Measurements from ENCODE around the gene ZNF726. TPM values are rescaled to one million over a fixed set of nuclear protein-coding genes. Genes with fewer than 3 reads are reported as not detected.
"Not testable (repeated sequence)": the region's sequence is repeated elsewhere in the genome, so short reads cannot be mapped to it uniquely, and the experiment has no call there.

ZNF726 gene
- total RNA-seq, 2 donors from 2014 or later, result 5.8 TPM; not detected in 1

DNA sequence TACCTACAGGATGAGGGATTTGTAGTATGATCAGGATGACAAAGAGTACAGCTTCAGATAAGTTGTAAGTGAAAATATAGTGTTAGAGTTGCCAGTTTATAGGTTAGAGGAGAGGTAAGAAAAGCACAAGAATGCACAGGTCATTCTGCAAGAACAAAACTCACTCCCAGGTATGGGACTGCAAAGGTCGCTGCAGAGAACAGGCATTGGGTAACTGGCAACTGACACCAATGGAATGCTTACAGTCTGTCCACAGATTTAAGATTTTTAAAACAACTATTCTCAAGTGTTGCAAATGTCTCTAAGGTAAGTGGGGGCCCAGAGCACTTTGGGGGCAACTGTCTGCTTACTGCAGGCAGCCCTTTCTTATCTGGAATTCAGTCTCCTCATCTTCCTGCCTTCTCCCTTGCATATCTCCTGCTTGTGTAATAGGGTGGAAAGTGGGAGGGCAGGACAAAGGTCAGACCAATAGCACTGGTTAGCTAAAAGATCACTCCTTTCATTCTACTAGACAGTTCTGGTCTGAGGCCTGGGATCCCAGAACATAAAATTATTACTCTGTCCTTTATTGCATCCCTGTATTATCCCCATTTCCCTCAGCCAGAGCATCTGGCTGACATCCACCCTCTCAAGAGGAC lies 42.3 kb upstream of the ZNF726 start:
- H3K36me3 ChIP-seq (ENCODE audit: control insufficient read depth, insufficient read depth, low read length), result peaks cover 9% of the 10 kb centered on the region
- TF ChIP-seq CTCF (conservative IDR thresholded peaks at IDR 0.05), result no peak
- Mint-ChIP-seq H3K27me3 (ENCODE audit: insufficient read depth) (peaks cover 4% of the 10 kb centered on the region), H3K9me3 (peaks cover 55% of the 10 kb centered on the region), H3K36me3 (ENCODE audit: low read depth) (peaks cover 39% of the 10 kb centered on the region), H3K4me1 (no peaks in the 10 kb centered on the region), H3K27ac (no peak overlapping the region), H3K4me3 (no peak overlapping the region)
- no peak overlapping the region for H3K27ac ChIP-seq (ENCODE audit: low read depth, low read length)
- no peak for DNase-seq
- peaks cover 33% of the 10 kb centered on the region for H3K9me3 ChIP-seq (ENCODE audit: control insufficient read depth, low read length)
- no peak overlapping the region for H3K4me3 ChIP-seq (ENCODE audit: low read length)
- H3K27me3 ChIP-seq (ENCODE audit: control insufficient read depth, insufficient read depth, low read length, poor library complexity, severe bottlenecking), result no peaks in the 10 kb centered on the region
- H3K9ac ChIP-seq (ENCODE audit: extremely low read depth, low read length, poor library complexity, severe bottlenecking), result no peak overlapping the region
- no peaks in the 10 kb centered on the region for H3K4me1 ChIP-seq (ENCODE audit: control insufficient read depth, insufficient read depth, low read length)
- WGBS, 2 experiments (ENCODE audit: insufficient coverage in 1 of 2, insufficient read length in 1 of 2), result 62 to 100% methylated on average over 1 of the region's 1 CpG

GRCh38 chr19:23876261-23876660 lies 38.4 kb upstream of the ZNF726 start:
- H3K27ac Mint-ChIP-seq, result no peak overlapping the region
- H3K27me3 Mint-ChIP-seq (ENCODE audit: insufficient read depth), result peaks cover 15% of the 10 kb centered on the region
- 75 to 85% methylated on average over 7 to 11 of the region's 12 CpGs for WGBS, 2 experiments (ENCODE audit: insufficient coverage in 1 of 2, insufficient read length in 1 of 2)

GRCh38 chr19:23876756-23877155 lies 37.9 kb upstream of the ZNF726 start:
- Mint-ChIP-seq H3K9me3 (peaks cover 62% of the 10 kb centered on the region), H3K27me3 (ENCODE audit: insufficient read depth) (peaks cover 15% of the 10 kb centered on the region)
- H3K27ac ChIP-seq (ENCODE audit: low read depth, low read length); H3K36me3 Mint-ChIP-seq (ENCODE audit: low read depth); H3K4me1 Mint-ChIP-seq; H3K4me3 Mint-ChIP-seq; H3K9ac ChIP-seq (ENCODE audit: extremely low read depth, low read length, poor library complexity, severe bottlenecking); H3K36me3 ChIP-seq (ENCODE audit: control insufficient read depth, insufficient read depth, low read length); H3K4me3 ChIP-seq (ENCODE audit: low read length); H3K4me1 ChIP-seq (ENCODE audit: control insufficient read depth, insufficient read depth, low read length); DNase-seq; H3K27me3 ChIP-seq (ENCODE audit: control insufficient read depth, insufficient read depth, low read length, poor library complexity, severe bottlenecking); H3K27ac Mint-ChIP-seq: not testable (repeated sequence)
- peaks cover 18% of the 10 kb centered on the region for H3K9me3 ChIP-seq (ENCODE audit: control insufficient read depth, low read length)
- 75 to 87% methylated on average over 1 to 3 of the region's 3 CpGs for WGBS, 2 experiments (ENCODE audit: insufficient coverage in 1 of 2, insufficient read length in 1 of 2)

More at GRCh38 chr19:23876261-23876660, 38.4 kb upstream of the ZNF726 start:
- no peak for DNase-seq
- TF ChIP-seq CTCF (conservative IDR thresholded peaks at IDR 0.05), result no peak
- Mint-ChIP-seq H3K4me3 (no peak overlapping the region), H3K4me1 (no peaks in the 10 kb centered on the region), H3K9me3 (peaks cover 59% of the 10 kb centered on the region), H3K36me3 (ENCODE audit: low read depth) (peaks cover 4% of the 10 kb centered on the region)
- H3K4me1 ChIP-seq (ENCODE audit: control insufficient read depth, insufficient read depth, low read length), result no peaks in the 10 kb centered on the region
- no peaks in the 10 kb centered on the region for H3K27me3 ChIP-seq (ENCODE audit: control insufficient read depth, insufficient read depth, low read length, poor library complexity, severe bottlenecking)
- H3K4me3 ChIP-seq (ENCODE audit: low read length), result no peak overlapping the region
- no peaks in the 10 kb centered on the region for H3K36me3 ChIP-seq (ENCODE audit: control insufficient read depth, insufficient read depth, low read length)
- no peak overlapping the region for H3K27ac ChIP-seq (ENCODE audit: low read depth, low read length)
- H3K9me3 ChIP-seq (ENCODE audit: control insufficient read depth, low read length), result peaks cover 18% of the 10 kb centered on the region
- no peak overlapping the region for H3K9ac ChIP-seq (ENCODE audit: extremely low read depth, low read length, poor library complexity, severe bottlenecking)

DNA sequence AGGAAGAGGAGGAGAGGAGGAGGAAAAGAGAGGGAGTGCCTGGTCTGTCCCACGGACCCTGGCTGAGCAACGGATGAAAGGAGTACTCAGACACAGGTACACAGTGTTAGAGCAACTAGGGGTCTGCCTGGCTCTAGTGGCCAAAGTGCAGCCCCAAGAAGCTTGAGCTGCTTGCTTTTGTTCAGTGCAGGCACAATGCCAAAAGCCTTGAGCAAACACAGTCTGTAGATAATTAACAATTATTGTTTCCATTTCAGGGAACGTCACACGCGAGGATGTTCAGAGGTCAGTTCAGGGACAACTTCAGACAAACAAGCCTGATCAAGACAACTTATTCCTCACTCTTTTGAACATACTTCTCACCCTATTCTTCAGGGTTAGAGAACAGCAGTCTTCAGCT lies 32.2 kb upstream of the ZNF726 start:
- no peaks in the 10 kb centered on the region for H3K36me3 ChIP-seq (ENCODE audit: control insufficient read depth, insufficient read depth, low read length)
- DNase-seq, result no peak
- Mint-ChIP-seq H3K9me3 (peaks cover 85% of the 10 kb centered on the region), H3K4me3 (no peak overlapping the region), H3K27me3 (ENCODE audit: insufficient read depth) (peaks cover 11% of the 10 kb centered on the region), H3K4me1 (no peaks in the 10 kb centered on the region), H3K36me3 (ENCODE audit: low read depth) (no peaks in the 10 kb centered on the region), H3K27ac (no peak overlapping the region)
- H3K9me3 ChIP-seq (ENCODE audit: control insufficient read depth, low read length), result peaks cover 31% of the 10 kb centered on the region
- no peaks in the 10 kb centered on the region for H3K27me3 ChIP-seq (ENCODE audit: control insufficient read depth, insufficient read depth, low read length, poor library complexity, severe bottlenecking)
- H3K9ac ChIP-seq (ENCODE audit: extremely low read depth, low read length, poor library complexity, severe bottlenecking), result no peak overlapping the region
- no peak overlapping the region for H3K4me3 ChIP-seq (ENCODE audit: low read length)
- H3K4me1 ChIP-seq (ENCODE audit: control insufficient read depth, insufficient read depth, low read length), result no peaks in the 10 kb centered on the region
- no peak for TF ChIP-seq CTCF (conservative IDR thresholded peaks at IDR 0.05)
- WGBS, 2 experiments (ENCODE audit: insufficient coverage in 1 of 2, insufficient read length in 1 of 2), result 80 to 81% methylated on average over 5 of the region's 5 CpGs
- H3K27ac ChIP-seq (ENCODE audit: low read depth, low read length), result no peak overlapping the region
